Stimulated activated naive B cell treated with anti-CD40 and anti-IgM and Interleukin-4, amounts not matched to agents 10 μg/mL and 1 μg/mL and 100 μg/mL, for 72 hours (primary cell): ENCODE results near the gene LDLR.
"Not testable (repeated sequence)": the region's sequence is repeated elsewhere in the genome, so short reads cannot be mapped to it uniquely, and the experiment has no call there.

Source experiments
- ATAC-seq, 2 donors: fragments of 150-1000 bp; cut with Tn5 transposase; replicated peaks; 2 replicates each; pipeline ENCODE4 v1.10.0; 2021; ENCODE audit warnings: moderate library complexity in 1 of 2
- DNase-seq: peaks from one replicate; pipeline ENCODE4 v3.0.0; 2021
- H3K27ac Mint-ChIP-seq: one replicate; pipeline ENCODE4 v1.8.0; 2022; ENCODE audit warnings: mild to moderate bottlenecking, mixed read lengths
- H3K27me3 Mint-ChIP-seq, 2 donors: one replicate each; pipeline ENCODE4 v1.8.0; 2022; ENCODE audit warnings: mixed read lengths in 2 of 2
- H3K36me3 Mint-ChIP-seq, 2 donors: one replicate each; pipeline ENCODE4 v1.8.0; 2022; ENCODE audit warnings: mixed read lengths in 2 of 2, mild to moderate bottlenecking in 1 of 2
- H3K4me1 Mint-ChIP-seq, 2 donors: one replicate each; pipeline ENCODE4 v1.8.0; 2022; ENCODE audit warnings: mixed read lengths in 2 of 2, mild to moderate bottlenecking in 1 of 2
- H3K4me3 Mint-ChIP-seq, 2 donors: one replicate each; pipeline ENCODE4 v1.8.0; 2022; ENCODE audit warnings: mild to moderate bottlenecking in 2 of 2, mixed read lengths in 2 of 2, moderate library complexity in 1 of 2
- H3K9me3 Mint-ChIP-seq, 2 donors: one replicate each; pipeline ENCODE4 v1.8.0; 2022; ENCODE audit warnings: mixed read lengths in 2 of 2, mild to moderate bottlenecking in 1 of 2

LDLR gene

DNA sequence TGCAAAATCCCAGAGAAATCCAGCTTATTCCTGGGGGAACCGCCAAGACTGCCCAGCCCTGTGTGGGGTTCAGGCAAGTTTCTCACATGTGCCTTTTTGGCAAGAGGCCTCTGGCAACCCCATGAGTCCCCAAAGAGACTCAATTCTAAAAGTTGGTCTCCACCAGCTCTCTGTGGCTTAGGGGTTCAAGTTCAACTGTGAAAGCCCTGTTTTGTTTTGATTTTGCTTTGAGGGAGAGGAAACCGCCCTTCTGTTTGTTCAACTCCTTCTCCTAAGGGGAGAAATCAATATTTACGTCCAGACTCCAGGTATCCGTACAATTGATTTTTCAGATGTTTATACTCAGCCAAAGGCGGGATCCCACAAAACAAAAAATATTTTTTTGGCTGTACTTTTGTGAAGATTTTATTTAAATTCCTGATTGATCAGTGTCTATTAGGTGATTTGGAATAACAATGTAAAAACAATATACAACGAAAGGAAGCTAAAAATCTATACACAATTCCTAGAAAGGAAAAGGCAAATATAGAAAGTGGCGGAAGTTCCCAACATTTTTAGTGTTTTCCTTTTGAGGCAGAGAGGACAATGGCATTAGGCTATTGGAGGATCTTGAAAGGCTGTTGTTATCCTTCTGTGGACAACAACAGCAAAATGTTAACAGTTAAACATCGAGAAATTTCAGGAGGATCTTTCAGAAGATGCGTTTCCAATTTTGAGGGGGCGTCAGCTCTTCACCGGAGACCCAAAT is 583 bp upstream of the LDLR start:
- peaks cover 11 to 41% of the 10 kb centered on the region in 2 donors for H3K4me1 Mint-ChIP-seq

DNA sequence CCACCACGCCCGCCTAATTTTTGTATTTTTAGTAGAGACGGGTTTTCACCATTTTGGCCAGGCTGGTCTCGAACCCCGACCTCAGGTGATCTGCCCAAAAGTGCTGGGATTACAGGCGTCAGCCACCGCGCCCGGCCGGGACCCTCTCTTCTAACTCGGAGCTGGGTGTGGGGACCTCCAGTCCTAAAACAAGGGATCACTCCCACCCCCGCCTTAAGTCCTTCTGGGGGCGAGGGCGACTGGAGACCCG is 676 bp downstream of the LDLR start:
- Mint-ChIP-seq H3K4me3 (peak overlapping the region; percentile 93 to 96), H3K27ac (peak overlapping the region; percentile 98), H3K4me1 (peaks cover 18 to 49% of the 10 kb centered on the region in 2 donors), H3K36me3 (peaks cover 17 to 27% of the 10 kb centered on the region in 2 donors)
- not testable (repeated sequence) for DNase-seq, H3K27me3 Mint-ChIP-seq, H3K9me3 Mint-ChIP-seq
- peak; percentile 28 to 29 for ATAC-seq

More for the DNA sequence above, 583 bp upstream of the LDLR start:
- Mint-ChIP-seq H3K36me3 (peaks cover 10 to 20% of the 10 kb centered on the region in 2 donors), H3K27me3 (peaks cover 4% of the 10 kb centered on the region in 2 donors), H3K27ac (peak overlapping the region; percentile 98), H3K9me3 (no peaks in the 10 kb centered on the region), H3K4me3 (peak overlapping the region; percentile 93 to 96)
- DNase-seq: no peak
- ATAC-seq: no peak

DNA sequence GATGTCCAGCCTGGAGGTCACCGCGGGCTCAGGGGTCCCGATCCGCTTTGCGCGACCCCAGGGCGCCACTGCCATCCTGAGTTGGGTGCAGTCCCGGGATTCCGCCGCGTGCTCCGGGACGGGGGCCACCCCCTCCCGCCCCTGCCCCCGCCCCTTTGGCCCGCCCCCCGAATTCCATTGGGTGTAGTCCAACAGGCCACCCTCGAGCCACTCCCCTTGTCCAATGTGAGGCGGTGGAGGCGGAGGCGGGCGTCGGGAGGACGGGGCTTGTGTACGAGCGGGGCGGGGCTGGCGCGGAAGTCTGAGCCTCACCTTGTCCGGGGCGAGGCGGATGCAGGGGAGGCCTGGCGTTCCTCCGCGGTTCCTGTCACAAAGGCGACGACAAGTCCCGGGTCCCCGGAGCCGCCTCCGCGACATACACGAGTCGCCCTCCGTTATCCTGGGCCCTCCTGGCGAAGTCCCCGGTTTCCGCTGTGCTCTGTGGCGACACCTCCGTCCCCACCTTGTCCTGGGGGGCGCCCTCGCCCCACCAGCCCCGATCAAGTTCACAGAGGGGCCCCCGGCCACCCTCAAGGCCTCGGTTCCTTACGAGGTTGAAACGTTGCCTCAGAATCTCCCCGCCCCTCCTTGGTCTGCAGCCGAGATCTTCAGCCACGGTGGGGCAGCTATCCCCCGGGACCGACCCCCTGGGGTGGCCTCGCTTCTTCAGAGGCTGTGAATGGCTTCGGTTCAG is 1.2 kb downstream of the LDLR start:
- ATAC-seq: peak; percentile 85 to 90
- peak; percentile 91 for DNase-seq
- Mint-ChIP-seq H3K36me3 (peaks cover 19 to 31% of the 10 kb centered on the region in 2 donors), H3K9me3 (no peaks in the 10 kb centered on the region), H3K4me1 (peaks cover 20 to 54% of the 10 kb centered on the region in 2 donors), H3K27me3 (no peaks in the 10 kb centered on the region), H3K4me3 (peak overlapping the region; percentile 93 to 96), H3K27ac (peak overlapping the region; percentile 98)

DNA sequence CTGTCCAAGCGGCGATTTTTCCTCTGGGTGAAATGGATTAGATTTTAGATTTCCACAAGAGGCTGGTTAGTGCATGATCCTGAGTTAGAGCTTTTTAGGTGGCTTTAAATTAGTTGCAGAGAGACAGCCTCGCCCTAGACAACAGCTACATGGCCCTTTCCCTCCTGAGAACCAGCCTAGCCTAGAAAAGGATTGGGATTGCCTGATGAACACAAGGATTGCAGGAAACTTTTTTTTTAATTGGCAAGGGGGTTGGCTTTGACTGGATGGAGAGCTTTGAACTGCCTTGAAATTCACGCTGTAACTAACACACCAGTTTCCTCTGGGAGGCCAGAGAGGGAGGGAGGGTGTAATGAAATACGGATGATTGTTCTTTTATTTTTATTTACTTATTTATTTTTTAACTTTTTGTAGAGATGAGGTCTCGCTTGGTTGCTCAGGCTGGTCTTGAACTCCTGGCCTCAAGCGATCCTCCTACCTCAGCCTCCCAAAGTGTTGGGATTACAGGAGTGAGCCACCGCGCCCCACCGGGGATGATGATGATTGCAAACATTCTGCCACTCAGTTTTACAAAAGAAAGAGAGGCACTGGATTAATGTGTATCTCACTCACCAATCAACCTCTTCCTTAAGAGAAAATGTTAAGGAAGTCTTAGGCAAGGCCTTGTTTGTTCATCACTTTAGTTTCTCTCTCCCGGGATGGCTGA is 1.9 kb downstream of the LDLR start:
- no peak for ATAC-seq
- peak overlapping the region; percentile 98 for H3K27ac Mint-ChIP-seq
- H3K4me1 Mint-ChIP-seq: peaks cover 25 to 61% of the 10 kb centered on the region in 2 donors
- no peak for DNase-seq
- no peaks in the 10 kb centered on the region for H3K27me3 Mint-ChIP-seq
- H3K9me3 Mint-ChIP-seq: no peaks in the 10 kb centered on the region
- peak overlapping the region; percentile 93 to 96 for H3K4me3 Mint-ChIP-seq
- H3K36me3 Mint-ChIP-seq: peaks cover 25 to 37% of the 10 kb centered on the region in 2 donors

DNA sequence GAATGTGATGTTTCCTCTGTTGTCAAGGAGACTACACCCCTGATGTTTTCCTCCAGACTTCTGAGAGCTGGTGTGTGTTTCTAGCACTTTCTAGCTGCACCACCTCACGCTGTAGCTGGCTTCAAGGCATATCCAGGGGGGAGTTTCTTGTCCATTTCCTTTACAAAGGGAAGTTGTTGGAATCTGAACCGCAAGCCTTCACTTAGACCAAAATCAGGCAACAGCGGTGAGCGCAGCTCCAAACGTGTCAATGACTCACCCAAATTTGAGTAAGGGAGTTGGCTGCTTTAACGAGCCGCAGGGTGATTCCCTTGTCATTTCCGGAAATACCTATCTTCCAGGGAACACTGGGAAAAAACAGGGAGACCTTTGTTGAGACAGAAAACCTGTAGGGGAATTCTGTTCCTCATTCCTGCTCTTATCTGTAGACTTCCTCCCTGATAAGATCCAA is 2.5 kb downstream of the LDLR start:
- ATAC-seq (no peak), DNase-seq (no peak)
- Mint-ChIP-seq H3K9me3 (peaks cover 0 to 3% of the 10 kb centered on the region in 2 donors), H3K4me3 (peak overlapping the region; percentile 93 to 96), H3K4me1 (peaks cover 30 to 67% of the 10 kb centered on the region in 2 donors), H3K27ac (no peak overlapping the region), H3K36me3 (peaks cover 30 to 43% of the 10 kb centered on the region in 2 donors), H3K27me3 (no peaks in the 10 kb centered on the region)

DNA sequence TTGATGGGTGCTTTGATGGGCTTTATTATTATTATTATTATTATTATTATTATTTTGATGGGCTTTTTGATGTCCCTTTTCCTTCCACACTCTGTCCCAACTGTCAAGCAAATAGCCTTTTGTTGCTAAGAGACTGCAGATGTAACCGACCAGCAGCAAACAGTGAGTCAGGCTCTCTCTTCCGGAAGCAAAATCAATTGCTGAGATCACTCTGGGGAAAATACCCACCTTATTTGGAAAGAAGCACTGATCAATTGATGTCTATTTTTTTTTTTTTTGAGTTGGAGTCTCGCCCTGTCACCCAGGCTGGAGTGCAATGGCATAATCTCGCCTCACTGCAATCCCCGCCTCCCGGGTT is 2.9 kb downstream of the LDLR start:
- H3K9me3 Mint-ChIP-seq: peaks cover 0 to 3% of the 10 kb centered on the region in 2 donors
- H3K27me3 Mint-ChIP-seq: no peaks in the 10 kb centered on the region
- peaks cover 30 to 67% of the 10 kb centered on the region in 2 donors for H3K4me1 Mint-ChIP-seq
- no peak overlapping the region for H3K27ac Mint-ChIP-seq
- DNase-seq: no peak
- peak overlapping the region in 1 of 2 donors; percentile 65 for H3K4me3 Mint-ChIP-seq
- H3K36me3 Mint-ChIP-seq: peaks cover 31 to 44% of the 10 kb centered on the region in 2 donors
- ATAC-seq: no peak

DNA sequence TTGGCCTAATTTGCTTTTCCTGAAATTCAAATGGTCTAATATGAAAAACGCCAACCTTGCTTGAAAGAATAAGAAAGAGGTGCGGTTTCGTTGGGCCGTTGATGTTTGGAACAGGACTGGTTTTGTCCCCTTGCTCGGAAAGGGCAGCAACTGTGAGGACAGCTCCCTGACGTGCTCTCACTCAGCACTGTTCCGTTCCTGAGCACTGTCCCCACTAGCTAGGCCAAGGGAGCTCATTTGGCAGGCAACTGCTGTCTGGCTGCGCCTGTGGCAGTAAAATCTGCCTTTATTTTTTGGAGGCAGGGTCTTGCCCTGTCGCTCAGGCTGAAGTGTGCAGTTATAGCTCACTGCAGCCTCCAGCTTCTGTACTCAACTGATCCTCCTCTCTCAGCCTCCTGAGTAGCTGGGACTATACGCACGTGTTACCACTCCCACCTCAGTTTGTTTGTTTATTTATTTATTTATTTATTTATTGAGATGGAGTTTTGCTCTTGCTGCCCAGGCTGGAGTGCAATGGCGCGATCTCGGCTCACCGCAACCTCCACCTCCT is 4.5 kb downstream of the LDLR start:
- H3K27ac Mint-ChIP-seq: no peak overlapping the region
- H3K4me3 Mint-ChIP-seq: peak overlapping the region in 1 of 2 donors; percentile 13
- peaks cover 30 to 62% of the 10 kb centered on the region in 2 donors for H3K4me1 Mint-ChIP-seq
- H3K27me3 Mint-ChIP-seq: no peaks in the 10 kb centered on the region
- ATAC-seq (no peak), DNase-seq (no peak)
- H3K9me3 Mint-ChIP-seq: peaks cover 0 to 3% of the 10 kb centered on the region in 2 donors
- peaks cover 35 to 49% of the 10 kb centered on the region in 2 donors for H3K36me3 Mint-ChIP-seq

DNA sequence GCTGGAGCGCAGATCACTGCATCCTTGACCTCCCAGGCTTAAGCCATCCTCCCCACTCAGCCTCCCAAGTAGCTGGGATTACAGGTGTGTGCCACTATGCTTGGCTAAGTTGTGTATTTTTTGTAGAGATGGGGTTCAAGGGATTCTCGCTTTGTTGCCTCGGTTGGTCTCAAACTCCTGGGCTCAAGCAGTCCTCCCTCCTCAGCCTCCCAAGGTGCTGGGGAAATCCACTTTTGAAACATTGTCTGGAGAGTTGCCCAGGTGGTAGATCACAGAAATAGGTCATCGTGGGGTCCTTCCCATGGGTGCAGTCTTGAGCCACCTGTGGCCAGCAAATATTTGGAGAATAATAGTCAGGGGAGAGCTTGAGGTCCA is 5.2 kb downstream of the LDLR start:
- Mint-ChIP-seq H3K27me3 (no peaks in the 10 kb centered on the region), H3K27ac (no peak overlapping the region), H3K4me1 (peaks cover 28 to 55% of the 10 kb centered on the region in 2 donors), H3K36me3 (peaks cover 40 to 54% of the 10 kb centered on the region in 2 donors), H3K4me3 (peak overlapping the region; percentile 13 to 51), H3K9me3 (peaks cover 0 to 3% of the 10 kb centered on the region in 2 donors)
- DNase-seq (no peak), ATAC-seq (no peak)

DNA sequence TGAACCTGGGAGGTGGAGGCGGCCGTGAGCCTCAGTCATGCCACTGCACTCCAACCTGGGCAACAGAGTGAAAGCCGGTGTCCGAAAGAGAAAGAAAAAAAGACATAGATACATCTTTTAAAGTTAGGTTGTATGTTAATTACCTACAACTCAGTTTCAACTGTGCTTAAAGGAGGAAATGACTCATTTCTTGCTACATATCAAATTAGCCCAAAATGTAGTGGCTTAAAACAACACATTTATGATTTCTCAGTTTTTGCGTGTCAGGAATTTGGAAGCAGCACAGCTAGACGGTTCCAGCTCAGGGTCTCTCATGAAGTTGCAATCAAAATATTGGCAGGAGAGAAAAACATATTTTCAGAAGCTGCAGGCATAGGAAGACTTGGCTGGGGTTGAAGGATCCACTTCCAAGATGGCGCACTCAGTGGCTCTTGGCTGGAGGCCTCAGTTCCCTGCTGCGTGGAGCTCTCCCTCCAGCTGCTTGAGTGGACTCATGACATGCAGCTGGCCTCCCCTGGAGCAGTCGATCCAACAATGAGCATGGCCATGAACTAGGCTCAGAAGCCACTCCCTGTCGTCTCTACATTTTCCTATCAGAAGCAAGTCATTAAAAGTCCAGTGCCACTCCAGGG is 7.1 kb downstream of the LDLR start:
- Mint-ChIP-seq H3K9me3 (peaks cover 0 to 3% of the 10 kb centered on the region in 2 donors), H3K4me3 (peak overlapping the region; percentile 70 to 75), H3K4me1 (peaks cover 25 to 47% of the 10 kb centered on the region in 2 donors), H3K27me3 (peaks cover 4 to 6% of the 10 kb centered on the region in 2 donors), H3K27ac (peak overlapping the region; percentile 65), H3K36me3 (peaks cover 55 to 63% of the 10 kb centered on the region in 2 donors)
- DNase-seq (no peak), ATAC-seq (peak; percentile 38 to 46)

DNA sequence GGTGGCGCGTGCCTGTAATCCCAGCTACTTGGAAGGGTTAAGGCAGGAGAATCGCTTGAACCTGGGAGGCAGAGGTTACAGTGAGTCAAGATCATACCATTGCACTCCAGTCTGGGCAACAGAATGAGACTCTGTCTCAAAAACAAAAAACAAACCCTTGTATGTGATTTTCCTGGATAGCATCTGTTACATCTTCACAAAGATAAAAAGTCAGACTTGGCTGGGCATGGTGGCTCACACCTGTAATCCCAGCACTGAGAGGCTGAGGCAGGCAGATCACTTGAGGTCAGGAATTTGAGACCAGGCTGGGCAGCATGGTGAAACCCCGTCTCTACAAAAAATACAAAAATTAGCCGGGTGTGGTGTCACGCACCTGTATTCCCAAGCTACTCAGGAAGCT is 8.1 kb downstream of the LDLR start:
- not testable (repeated sequence) for H3K27me3 Mint-ChIP-seq, ATAC-seq, H3K4me3 Mint-ChIP-seq, H3K9me3 Mint-ChIP-seq, DNase-seq
- peaks cover 25 to 39% of the 10 kb centered on the region in 2 donors for H3K4me1 Mint-ChIP-seq
- peaks cover 63 to 67% of the 10 kb centered on the region in 2 donors for H3K36me3 Mint-ChIP-seq
- H3K27ac Mint-ChIP-seq: peak overlapping the region; percentile 31

DNA sequence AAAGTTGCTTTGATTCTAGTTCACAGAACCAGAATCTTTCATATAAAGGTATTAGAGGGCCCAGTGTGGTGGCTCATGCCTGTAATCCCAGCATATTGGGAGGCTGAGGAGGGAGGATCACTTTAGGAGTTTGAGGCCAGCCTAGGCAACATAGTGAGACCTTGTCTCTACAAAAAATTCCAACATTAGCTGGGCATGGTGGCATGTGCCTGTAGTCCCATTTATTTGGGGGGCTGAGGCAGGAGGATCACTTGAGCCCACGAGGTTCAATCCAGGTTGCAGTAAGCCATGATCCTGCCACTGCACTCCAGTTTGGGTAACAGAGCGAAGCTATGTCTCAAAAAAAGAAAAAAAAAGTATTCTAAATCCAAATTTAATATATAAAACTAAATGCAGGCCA is 9.1 kb downstream of the LDLR start:
- Mint-ChIP-seq H3K27ac (no peak overlapping the region), H3K27me3 (peaks cover 4 to 6% of the 10 kb centered on the region in 2 donors), H3K4me1 (peaks cover 19 to 29% of the 10 kb centered on the region in 2 donors), H3K4me3 (no peak overlapping the region), H3K9me3 (peaks cover 0 to 3% of the 10 kb centered on the region in 2 donors), H3K36me3 (peaks cover 64 to 70% of the 10 kb centered on the region in 2 donors)
- ATAC-seq (no peak), DNase-seq (no peak)

DNA sequence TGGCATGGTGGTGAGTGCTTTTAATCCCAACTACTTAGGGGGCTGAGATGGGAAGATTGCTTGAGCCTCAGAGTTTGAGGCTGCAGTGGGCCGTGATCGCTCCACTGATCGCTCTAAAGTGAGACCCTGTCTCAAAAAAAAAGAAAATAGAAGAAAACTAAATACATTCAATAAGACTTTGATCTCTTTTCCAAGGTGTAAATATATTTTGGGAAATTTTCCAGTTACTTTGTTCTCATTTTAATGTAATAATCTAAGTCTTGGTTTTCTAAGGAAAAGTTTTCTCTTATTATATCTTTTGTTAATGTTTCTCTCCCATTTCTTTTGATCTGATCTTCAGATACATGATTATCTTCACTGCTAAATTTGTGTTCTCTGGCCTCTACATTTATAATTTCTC is 9.6 kb downstream of the LDLR start:
- DNase-seq (no peak), ATAC-seq (no peak)
- H3K27ac Mint-ChIP-seq: no peak overlapping the region
- peaks cover 0 to 3% of the 10 kb centered on the region in 2 donors for H3K9me3 Mint-ChIP-seq
- H3K4me1 Mint-ChIP-seq: peaks cover 19 to 26% of the 10 kb centered on the region in 2 donors
- no peak overlapping the region for H3K4me3 Mint-ChIP-seq
- peaks cover 67 to 75% of the 10 kb centered on the region in 2 donors for H3K36me3 Mint-ChIP-seq
- peaks cover 4 to 6% of the 10 kb centered on the region in 2 donors for H3K27me3 Mint-ChIP-seq

DNA sequence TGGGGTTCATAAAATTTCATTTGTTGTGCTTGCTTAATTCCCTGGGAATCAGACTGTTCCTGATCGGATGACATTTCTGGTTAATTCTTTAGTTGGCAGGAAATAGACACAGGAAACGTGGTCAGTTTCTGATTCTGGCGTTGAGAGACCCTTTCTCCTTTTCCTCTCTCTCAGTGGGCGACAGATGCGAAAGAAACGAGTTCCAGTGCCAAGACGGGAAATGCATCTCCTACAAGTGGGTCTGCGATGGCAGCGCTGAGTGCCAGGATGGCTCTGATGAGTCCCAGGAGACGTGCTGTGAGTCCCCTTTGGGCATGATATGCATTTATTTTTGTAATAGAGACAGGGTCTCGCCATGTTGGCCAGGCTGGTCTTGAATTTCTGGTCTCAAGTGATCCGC is 10.8 kb downstream of the LDLR start:
- H3K4me1 Mint-ChIP-seq: peaks cover 12 to 18% of the 10 kb centered on the region in 2 donors
- peaks cover 69 to 77% of the 10 kb centered on the region in 2 donors for H3K36me3 Mint-ChIP-seq
- ATAC-seq (no peak), DNase-seq (no peak)
- H3K9me3 Mint-ChIP-seq: peaks cover 0 to 3% of the 10 kb centered on the region in 2 donors
- no peak overlapping the region for H3K27ac Mint-ChIP-seq
- no peak overlapping the region for H3K4me3 Mint-ChIP-seq
- peaks cover 4 to 6% of the 10 kb centered on the region in 2 donors for H3K27me3 Mint-ChIP-seq
